Measurements from ENCODE around the gene ABCA4. TPM values are rescaled to one million over a fixed set of nuclear protein-coding genes. Genes with fewer than 3 reads are reported as not detected.
A peak's percentile ranks its signal among the peaks of the same experiment; 100 is the strongest.

Gene ABCA4
- total RNA-seq, 2 donors from 2014 or later: 0.33 to 0.42 TPM

GRCh38 chr1:94107141-94107540, 13.8 kb downstream of the ABCA4 start:
- intact Hi-C loops (cut with DNase I): no loop called here

GRCh38 chr1:94106716-94107115, 14.2 kb downstream of the ABCA4 start:
- no peak for DNase-seq (ENCODE audit: low spot score)
- intact Hi-C loops (cut with DNase I): no loop called here

More at GRCh38 chr1:94107141-94107540, 13.8 kb downstream of the ABCA4 start:
- DNase-seq (ENCODE audit: low spot score): no peak

GRCh38 chr1:94105957-94106529, 14.9 kb downstream of the ABCA4 start:
- DNase-seq (ENCODE audit: low spot score): no peak
- intact Hi-C loops (cut with DNase I): no loop called here

- intact Hi-C loops (cut with DNase I): no loop called here
These were observed 15.4 kb downstream of the ABCA4 start for GRCh38 chr1:94105581-94105952.

GRCh38 chr1:94104776-94105580, 16.0 kb downstream of the ABCA4 start:
- DNase-seq (ENCODE audit: low spot score): no peak
- intact Hi-C loops (cut with DNase I): no loop called here

More at GRCh38 chr1:94105581-94105952, 15.4 kb downstream of the ABCA4 start:
- no peak for DNase-seq (ENCODE audit: low spot score)

- DNase-seq (ENCODE audit: low spot score): no peak
These were observed 16.7 kb downstream of the ABCA4 start for GRCh38 chr1:94104127-94104684.

GRCh38 chr1:94103608-94104007, 17.3 kb downstream of the ABCA4 start:
- intact Hi-C loops (cut with DNase I): no loop called here
- DNase-seq (ENCODE audit: low spot score): no peak

More at GRCh38 chr1:94104127-94104684, 16.7 kb downstream of the ABCA4 start:
- intact Hi-C loops (cut with DNase I): no loop called here

- intact Hi-C loops (cut with DNase I): no loop called here
- DNase-seq (ENCODE audit: low spot score): no peak
These were observed 19.1 kb downstream of the ABCA4 start for GRCh38 chr1:94101613-94102525.

- intact Hi-C loops (cut with DNase I): no loop called here
- no peak for DNase-seq (ENCODE audit: low spot score)
These were observed 19.9 kb downstream of the ABCA4 start for GRCh38 chr1:94100785-94101612.

- no peak for DNase-seq (ENCODE audit: low spot score)
- intact Hi-C loops (cut with DNase I): no loop called here
These were observed 20.7 kb downstream of the ABCA4 start for GRCh38 chr1:94100129-94100784.

- intact Hi-C loops (cut with DNase I): no loop called here
- DNase-seq (ENCODE audit: low spot score): no peak
These were observed 21.6 kb downstream of the ABCA4 start for GRCh38 chr1:94099303-94099702.

- DNase-seq (ENCODE audit: low spot score): no peak
- intact Hi-C loops (cut with DNase I): no loop called here
These were observed 22.3 kb downstream of the ABCA4 start for GRCh38 chr1:94098585-94099111.

- DNase-seq (ENCODE audit: low spot score): no peak
- intact Hi-C loops (cut with DNase I): no loop called here
These were observed 24.0 kb downstream of the ABCA4 start for GRCh38 chr1:94096797-94097549.

GRCh38 chr1:94095744-94096469, 25.0 kb downstream of the ABCA4 start:
- DNase-seq (ENCODE audit: low spot score): no peak
- intact Hi-C loops (cut with DNase I): no loop called here

- DNase-seq (ENCODE audit: low spot score): peak; percentile 94
- intact Hi-C loops (cut with DNase I): no loop called here
These were observed 25.8 kb downstream of the ABCA4 start for GRCh38 chr1:94095112-94095637.

GRCh38 chr1:94094469-94095111, 26.4 kb downstream of the ABCA4 start:
- intact Hi-C loops (cut with DNase I): no loop called here
- DNase-seq (ENCODE audit: low spot score): peak; percentile 92

Data from posterior vena cava (tissue), 2 donors.